Memory B cell (primary cell): ENCODE results near the gene PLAGL2.

Experiments
- ATAC-seq: fragments of 150-1000 bp; cut with Tn5 transposase; 2 replicates; pipeline ENCODE4 v1.10.0; 2021; ENCODE audit warnings: low read depth, mild to moderate bottlenecking, moderate library complexity
- DNase-seq, 2 donors: peaks; one replicate each; pipeline ENCODE4 v3.0.0; 2022; ENCODE audit warnings: low spot score in 2 of 2
- H3K27ac Mint-ChIP-seq: one replicate; pipeline ENCODE4 v1.8.0; 2022; ENCODE audit warnings: mild to moderate bottlenecking, moderate library complexity, mixed read lengths
- H3K27me3 Mint-ChIP-seq: one replicate; pipeline ENCODE4 v1.8.0; 2022; ENCODE audit warnings: mixed read lengths
- H3K36me3 Mint-ChIP-seq: one replicate; pipeline ENCODE4 v1.8.0; 2022; ENCODE audit warnings: mild to moderate bottlenecking, mixed read lengths
- H3K4me1 Mint-ChIP-seq: one replicate; pipeline ENCODE4 v1.8.0; 2022; ENCODE audit warnings: mixed read lengths
- H3K4me3 Mint-ChIP-seq: one replicate; pipeline ENCODE4 v1.8.0; 2022; ENCODE audit warnings: mild to moderate bottlenecking, moderate library complexity, mixed read lengths
- H3K9me3 Mint-ChIP-seq: one replicate; pipeline ENCODE4 v1.8.0; 2022; ENCODE audit warnings: mixed read lengths

Gene PLAGL2

GRCh38 chr20:32236819-32237218 lies 29.3 kb upstream of the PLAGL2 start:
- Mint-ChIP-seq H3K4me1 (peaks cover 11% of the 10 kb centered on the region), H3K27ac (no peak overlapping the region), H3K36me3 (peaks cover 19% of the 10 kb centered on the region), H3K9me3 (no peaks in the 10 kb centered on the region), H3K4me3 (no peak overlapping the region), H3K27me3 (no peaks in the 10 kb centered on the region)
- ATAC-seq (no peak), DNase-seq (no peak)

GRCh38 chr20:32236048-32236533 lies 28.5 kb upstream of the PLAGL2 start:
- H3K36me3 Mint-ChIP-seq, result peaks cover 22% of the 10 kb centered on the region
- H3K4me3 Mint-ChIP-seq, result no peak overlapping the region
- no peaks in the 10 kb centered on the region for H3K27me3 Mint-ChIP-seq
- peaks cover 17% of the 10 kb centered on the region for H3K4me1 Mint-ChIP-seq
- H3K9me3 Mint-ChIP-seq, result no peaks in the 10 kb centered on the region
- no peak overlapping the region for H3K27ac Mint-ChIP-seq
- ATAC-seq (no peak), DNase-seq (no peak)

GRCh38 chr20:32235331-32236047 lies 27.9 kb upstream of the PLAGL2 start:
- Mint-ChIP-seq H3K27ac (no peak overlapping the region), H3K9me3 (no peaks in the 10 kb centered on the region), H3K36me3 (peaks cover 27% of the 10 kb centered on the region), H3K27me3 (no peaks in the 10 kb centered on the region), H3K4me1 (peaks cover 17% of the 10 kb centered on the region), H3K4me3 (no peak overlapping the region)
- DNase-seq (no peak), ATAC-seq (no peak)

GRCh38 chr20:32234135-32234808 lies 26.7 kb upstream of the PLAGL2 start:
- DNase-seq (no peak), ATAC-seq (no peak)
- H3K27me3 Mint-ChIP-seq, result no peaks in the 10 kb centered on the region
- no peak overlapping the region for H3K4me3 Mint-ChIP-seq
- no peaks in the 10 kb centered on the region for H3K9me3 Mint-ChIP-seq
- H3K36me3 Mint-ChIP-seq, result peaks cover 29% of the 10 kb centered on the region
- H3K27ac Mint-ChIP-seq, result no peak overlapping the region
- H3K4me1 Mint-ChIP-seq, result peaks cover 10% of the 10 kb centered on the region

- peak overlapping the region; percentile 56 for H3K27ac Mint-ChIP-seq
- H3K4me3 Mint-ChIP-seq, result no peak overlapping the region
- no peaks in the 10 kb centered on the region for H3K27me3 Mint-ChIP-seq
- H3K36me3 Mint-ChIP-seq, result peaks cover 35% of the 10 kb centered on the region
- no peaks in the 10 kb centered on the region for H3K9me3 Mint-ChIP-seq
- ATAC-seq (no peak), DNase-seq (no peak)
- H3K4me1 Mint-ChIP-seq, result peaks cover 10% of the 10 kb centered on the region
Measured at GRCh38 chr20:32233286-32233685, 25.7 kb upstream of the PLAGL2 start.

GRCh38 chr20:32232326-32232886 lies 24.9 kb upstream of the PLAGL2 start:
- Mint-ChIP-seq H3K27me3 (no peaks in the 10 kb centered on the region), H3K4me1 (peaks cover 10% of the 10 kb centered on the region), H3K27ac (peak overlapping the region; percentile 56), H3K36me3 (peaks cover 39% of the 10 kb centered on the region), H3K9me3 (no peaks in the 10 kb centered on the region), H3K4me3 (no peak overlapping the region)
- ATAC-seq, result no peak
- DNase-seq, result no peak

GRCh38 chr20:32231847-32232246 lies 24.3 kb upstream of the PLAGL2 start:
- DNase-seq (no peak), ATAC-seq (peak; percentile 70)
- Mint-ChIP-seq H3K36me3 (peaks cover 35% of the 10 kb centered on the region), H3K4me3 (peak overlapping the region; percentile 51), H3K27ac (peak overlapping the region; percentile 56), H3K27me3 (no peaks in the 10 kb centered on the region), H3K9me3 (no peaks in the 10 kb centered on the region), H3K4me1 (peaks cover 10% of the 10 kb centered on the region)

- no peak overlapping the region for H3K4me3 Mint-ChIP-seq
Measured at GRCh38 chr20:32231245-32231644, 23.7 kb upstream of the PLAGL2 start.

GRCh38 chr20:32230707-32231106 lies 23.2 kb upstream of the PLAGL2 start:
- Mint-ChIP-seq H3K36me3 (peaks cover 36% of the 10 kb centered on the region), H3K27ac (no peak overlapping the region), H3K4me1 (peaks cover 12% of the 10 kb centered on the region), H3K4me3 (no peak overlapping the region), H3K9me3 (no peaks in the 10 kb centered on the region), H3K27me3 (no peaks in the 10 kb centered on the region)
- DNase-seq (no peak), ATAC-seq (no peak)

More at GRCh38 chr20:32231245-32231644, 23.7 kb upstream of the PLAGL2 start:
- H3K36me3 Mint-ChIP-seq, result peaks cover 35% of the 10 kb centered on the region
- H3K27me3 Mint-ChIP-seq, result no peaks in the 10 kb centered on the region
- H3K27ac Mint-ChIP-seq, result peak overlapping the region; percentile 56
- peaks cover 10% of the 10 kb centered on the region for H3K4me1 Mint-ChIP-seq
- no peak for DNase-seq
- no peaks in the 10 kb centered on the region for H3K9me3 Mint-ChIP-seq
- no peak for ATAC-seq

GRCh38 chr20:32229251-32229747 lies 21.8 kb upstream of the PLAGL2 start:
- H3K27ac Mint-ChIP-seq, result no peak overlapping the region
- peaks cover 35% of the 10 kb centered on the region for H3K36me3 Mint-ChIP-seq
- H3K27me3 Mint-ChIP-seq, result no peaks in the 10 kb centered on the region
- H3K4me1 Mint-ChIP-seq, result peaks cover 12% of the 10 kb centered on the region
- no peak overlapping the region for H3K4me3 Mint-ChIP-seq
- ATAC-seq (no peak), DNase-seq (no peak)
- H3K9me3 Mint-ChIP-seq, result no peaks in the 10 kb centered on the region

GRCh38 chr20:32227744-32228688 lies 20.5 kb upstream of the PLAGL2 start:
- Mint-ChIP-seq H3K9me3 (no peaks in the 10 kb centered on the region), H3K36me3 (peaks cover 32% of the 10 kb centered on the region), H3K4me1 (peaks cover 11% of the 10 kb centered on the region), H3K4me3 (no peak overlapping the region), H3K27ac (no peak overlapping the region), H3K27me3 (no peaks in the 10 kb centered on the region)
- DNase-seq (no peak), ATAC-seq (no peak)

- no peak overlapping the region for H3K27ac Mint-ChIP-seq
- no peak overlapping the region for H3K4me3 Mint-ChIP-seq
- DNase-seq (no peak), ATAC-seq (no peak)
- no peaks in the 10 kb centered on the region for H3K27me3 Mint-ChIP-seq
- no peaks in the 10 kb centered on the region for H3K9me3 Mint-ChIP-seq
- H3K36me3 Mint-ChIP-seq, result peaks cover 32% of the 10 kb centered on the region
- H3K4me1 Mint-ChIP-seq, result peaks cover 9% of the 10 kb centered on the region
Measured at GRCh38 chr20:32227306-32227705, 19.8 kb upstream of the PLAGL2 start.

GRCh38 chr20:32226391-32226790 lies 18.8 kb upstream of the PLAGL2 start:
- Mint-ChIP-seq H3K36me3 (peaks cover 32% of the 10 kb centered on the region), H3K4me1 (peaks cover 4% of the 10 kb centered on the region), H3K27ac (no peak overlapping the region), H3K27me3 (no peaks in the 10 kb centered on the region), H3K9me3 (no peaks in the 10 kb centered on the region), H3K4me3 (no peak overlapping the region)
- DNase-seq, result no peak
- ATAC-seq, result no peak
